NCI-H446 treated with DMSO at 0.1 percent for 48 hours (cell line): ENCODE results near the gene MST1.
"Not testable (repeated sequence)": the region's sequence is repeated elsewhere in the genome, so short reads cannot be mapped to it uniquely, and the experiment has no call there.

Experiments used
- DNase-seq: peaks from one replicate; lab custom pipeline; 2025; lab: John Stamatoyannopoulos, UW

MST1 gene

GRCh38 chr3:49700453-49701128 is 11.3 kb upstream of the MST1 start:
- no peak for DNase-seq

- DNase-seq = no peak
These were observed 10.7 kb upstream of the MST1 start for GRCh38 chr3:49700014-49700413.

GRCh38 chr3:49699281-49699979 is 10.2 kb upstream of the MST1 start:
- DNase-seq = no peak

- not testable (repeated sequence) for DNase-seq
These were observed 6.2 kb upstream of the MST1 start for GRCh38 chr3:49695350-49696015.

GRCh38 chr3:49694409-49695070 is 5.3 kb upstream of the MST1 start:
- not testable (repeated sequence) for DNase-seq

- not testable (repeated sequence) for DNase-seq
These were observed 2.2 kb upstream of the MST1 start for GRCh38 chr3:49691481-49691880.

GRCh38 chr3:49690856-49691255 is 1.6 kb upstream of the MST1 start:
- DNase-seq = not testable (repeated sequence)

- DNase-seq = not testable (repeated sequence)
These were observed 792 bp upstream of the MST1 start for GRCh38 chr3:49689908-49690624.

GRCh38 chr3:49688338-49689045 is 782 bp downstream of the MST1 start:
- not testable (repeated sequence) for DNase-seq

- not testable (repeated sequence) for DNase-seq
These were observed 1.9 kb downstream of the MST1 start for GRCh38 chr3:49687424-49687795.

- not testable (repeated sequence) for DNase-seq
These were observed 2.4 kb downstream of the MST1 start for GRCh38 chr3:49686769-49687423.

GRCh38 chr3:49686346-49686745 is 2.9 kb downstream of the MST1 start:
- not testable (repeated sequence) for DNase-seq

- DNase-seq = not testable (repeated sequence)
These were observed 3.4 kb downstream of the MST1 start for GRCh38 chr3:49685846-49686245.

- DNase-seq = not testable (repeated sequence)
These were observed 4.2 kb downstream of the MST1 start for GRCh38 chr3:49685103-49685502.

GRCh38 chr3:49684453-49684852 is 4.8 kb downstream of the MST1 start:
- DNase-seq = not testable (repeated sequence)

- DNase-seq = no peak
These were observed 6.1 kb downstream of the MST1 start for GRCh38 chr3:49683162-49683561.

- no peak for DNase-seq
These were observed 7.7 kb downstream of the MST1 start for GRCh38 chr3:49681543-49681942.

- no peak for DNase-seq
These were observed 8.1 kb downstream of the MST1 start for GRCh38 chr3:49681232-49681522.

GRCh38 chr3:49680493-49681231 is 8.6 kb downstream of the MST1 start:
- no peak for DNase-seq

- DNase-seq = no peak
These were observed 13.4 kb downstream of the MST1 start for GRCh38 chr3:49675912-49676311.
